NCI-H446 (cell line): ENCODE data around the gene ABHD14A.

ENCODE experiments used
- DNase-seq, 2 experiments: peaks; one replicate each; lab custom pipeline; 2025; lab: John Stamatoyannopoulos, UW

ABHD14A gene

DNA sequence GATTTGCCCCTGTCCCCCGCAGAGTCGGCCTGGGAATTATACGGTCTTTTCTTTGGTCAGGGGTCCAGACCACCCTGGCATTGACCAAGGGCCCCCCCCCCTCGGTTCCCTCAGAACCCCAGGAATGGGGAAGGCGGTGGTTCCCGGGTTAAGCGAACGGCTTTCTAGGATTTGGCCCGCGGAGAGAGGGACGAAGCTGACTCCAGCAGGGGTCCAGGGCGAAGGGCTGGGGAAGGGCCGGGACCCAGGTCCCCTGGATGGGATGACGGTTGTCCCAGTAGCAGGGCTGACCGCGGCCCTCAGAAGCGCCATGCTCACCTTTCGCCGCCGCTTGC lies 33.4 kb upstream of the ABHD14A start:
- DNase-seq, result no peak

DNA sequence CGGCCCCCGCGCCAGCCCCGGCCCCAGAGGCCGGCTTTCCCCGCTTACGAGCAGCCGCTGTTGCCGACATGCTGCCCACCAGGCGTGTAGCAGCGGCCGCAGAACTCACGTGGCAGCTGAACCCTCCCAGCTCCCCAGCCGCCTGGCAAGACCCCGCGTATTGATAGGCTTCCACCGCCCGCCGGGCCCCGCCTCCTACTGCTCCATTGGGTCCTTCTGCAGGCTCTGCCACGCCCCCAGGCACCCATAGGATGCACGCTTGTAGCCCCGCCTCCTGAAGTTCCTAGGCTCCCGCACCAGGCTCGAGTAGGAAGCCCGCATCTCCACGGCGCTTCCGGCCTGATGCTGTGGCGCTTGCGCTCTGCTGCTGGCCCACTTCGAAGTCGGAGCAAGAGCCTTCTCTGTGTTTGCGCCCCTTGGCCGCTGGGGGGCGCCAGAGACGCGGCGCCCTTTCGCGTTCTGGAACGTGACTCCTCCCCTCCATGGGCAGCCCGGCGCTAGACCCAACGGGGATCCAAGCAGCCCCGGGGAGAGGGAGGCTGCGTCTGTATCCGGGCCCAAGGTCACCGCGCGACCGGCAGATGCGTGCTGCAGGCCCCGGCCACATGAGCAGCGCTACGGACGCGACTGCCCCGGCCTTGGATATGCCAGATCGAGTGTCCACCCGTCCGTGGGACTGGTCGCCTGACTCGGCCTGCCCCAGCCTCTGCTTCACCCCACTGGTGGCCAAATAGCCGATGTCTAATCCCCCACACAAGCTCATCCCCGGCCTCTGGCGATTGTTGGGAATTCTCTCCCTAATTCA lies 32.9 kb upstream of the ABHD14A start, which contains the start of the genes PARP3 and RRP9:
Gene PARP3 (plus strand): TSS at position 566 of the 805 bp plus-strand sequence. CDS start 993 bp downstream, outside the sequence.
Gene RRP9 (minus strand): TSS at position 107 of the 805 bp plus-strand sequence. CDS start 37 bp downstream, at position 70.
- DNase-seq, result peak; percentile 90 to 98

- DNase-seq, result no peak
These were observed 32.0 kb upstream of the ABHD14A start for GRCh38 chr3:51942603-51943450.

GRCh38 chr3:51943451-51944391 lies 31.1 kb upstream of the ABHD14A start:
- no peak for DNase-seq

DNA sequence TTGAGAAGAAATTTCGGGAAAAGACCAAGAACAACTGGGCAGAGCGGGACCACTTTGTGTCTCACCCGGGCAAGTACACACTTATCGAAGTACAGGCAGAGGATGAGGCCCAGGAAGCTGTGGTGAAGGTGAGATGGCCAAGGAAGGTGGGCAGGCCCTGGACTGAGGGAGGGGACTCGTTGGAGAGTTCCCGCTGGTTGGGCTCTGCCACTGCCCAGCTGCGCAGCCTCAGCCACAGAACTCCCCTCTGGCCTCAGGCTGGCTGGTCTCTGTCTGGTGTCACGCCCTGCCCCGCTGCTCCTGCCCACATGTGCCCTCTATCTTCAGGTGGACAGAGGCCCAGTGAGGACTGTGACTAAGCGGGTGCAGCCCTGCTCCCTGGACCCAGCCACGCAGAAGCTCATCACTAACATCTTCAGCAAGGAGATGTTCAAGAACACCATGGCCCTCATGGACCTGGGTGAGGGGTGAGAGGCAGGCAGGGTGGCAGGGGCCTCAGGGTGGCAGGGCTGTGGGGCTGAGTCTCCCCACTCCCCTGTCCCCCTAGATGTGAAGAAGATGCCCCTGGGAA lies 30.3 kb upstream of the ABHD14A start:
- DNase-seq, result no peak

- no peak for DNase-seq
These were observed 29.6 kb upstream of the ABHD14A start for GRCh38 chr3:51945031-51945840.

DNA sequence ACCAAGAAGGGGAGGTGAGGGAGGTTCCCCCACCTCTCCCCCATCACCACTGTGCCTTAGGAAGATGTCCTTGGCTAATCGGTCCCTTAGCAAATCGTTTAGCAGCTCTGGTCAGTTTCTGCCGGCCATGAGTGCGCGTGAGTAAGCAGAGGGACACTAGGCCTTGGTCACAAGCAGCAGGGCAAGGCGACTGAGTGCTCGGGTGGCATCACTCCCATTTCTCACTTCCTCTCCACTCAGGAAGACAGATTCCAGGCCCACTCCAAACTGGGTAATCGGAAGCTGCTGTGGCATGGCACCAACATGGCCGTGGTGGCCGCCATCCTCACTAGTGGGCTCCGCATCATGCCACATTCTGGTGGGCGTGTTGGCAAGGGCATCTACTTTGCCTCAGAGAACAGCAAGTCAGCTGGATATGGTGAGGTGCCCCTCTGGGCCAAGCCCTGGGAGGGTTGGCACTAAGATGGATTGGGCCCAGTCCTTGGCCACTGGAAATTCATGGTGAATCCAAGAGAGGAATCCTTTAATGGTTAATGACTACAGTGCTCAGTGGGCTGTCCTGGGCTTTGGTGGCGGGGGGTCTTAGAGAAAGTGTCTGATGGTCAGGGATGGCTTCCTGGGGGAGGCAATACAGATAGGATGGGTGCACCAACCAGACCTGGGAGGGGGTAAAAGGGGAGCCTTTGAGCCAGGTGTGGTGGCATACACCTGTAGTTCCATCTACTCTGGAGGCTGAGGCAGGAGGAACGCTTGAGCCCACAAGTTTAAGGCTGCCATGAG lies 28.7 kb upstream of the ABHD14A start:
- DNase-seq, result no peak

- DNase-seq, result no peak
These were observed 28.1 kb upstream of the ABHD14A start for GRCh38 chr3:51946796-51947195.

GRCh38 chr3:51947215-51947900 lies 27.5 kb upstream of the ABHD14A start:
- no peak for DNase-seq

DNA sequence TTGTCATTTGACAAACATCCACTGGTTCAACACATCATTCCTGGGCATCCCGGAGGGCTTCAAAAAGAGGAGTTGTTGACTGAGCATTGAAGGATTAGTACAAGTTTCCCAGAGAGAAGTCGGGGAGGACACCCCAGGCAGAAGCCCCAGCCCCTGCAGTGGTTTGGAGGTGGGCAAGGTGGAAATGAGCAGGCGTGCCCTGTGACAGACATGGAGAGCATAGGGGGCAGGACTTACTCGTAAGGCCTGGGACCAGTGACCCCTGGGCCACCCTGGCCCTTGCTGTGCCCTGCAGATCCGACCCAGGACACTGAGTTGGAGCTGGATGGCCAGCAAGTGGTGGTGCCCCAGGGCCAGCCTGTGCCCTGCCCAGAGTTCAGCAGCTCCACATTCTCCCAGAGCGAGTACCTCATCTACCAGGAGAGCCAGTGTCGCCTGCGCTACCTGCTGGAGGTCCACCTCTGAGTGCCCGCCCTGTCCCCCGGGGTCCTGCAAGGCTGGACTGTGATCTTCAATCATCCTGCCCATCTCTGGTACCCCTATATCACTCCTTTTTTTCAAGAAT lies 26.8 kb upstream of the ABHD14A start:
- DNase-seq, result no peak

DNA sequence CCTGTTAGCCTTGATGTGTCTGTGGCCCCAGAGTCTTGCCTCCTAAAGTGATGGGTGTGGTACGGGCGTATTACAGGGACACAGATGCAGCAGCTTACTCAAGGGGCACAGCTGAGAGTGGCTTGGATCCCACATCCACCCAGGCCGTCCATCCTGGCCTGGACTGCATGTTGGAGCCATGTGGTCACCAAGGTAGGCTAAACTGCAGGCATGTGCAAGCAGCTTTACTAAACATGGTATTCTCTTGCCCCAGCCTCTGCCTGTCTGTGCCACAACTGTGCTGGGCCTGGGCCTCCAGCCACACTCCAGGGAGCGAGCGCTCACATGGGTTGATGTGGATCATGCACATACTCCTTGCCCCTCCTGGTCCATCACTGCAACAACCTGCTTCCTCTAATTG lies 25.7 kb upstream of the ABHD14A start:
- no peak for DNase-seq

DNA sequence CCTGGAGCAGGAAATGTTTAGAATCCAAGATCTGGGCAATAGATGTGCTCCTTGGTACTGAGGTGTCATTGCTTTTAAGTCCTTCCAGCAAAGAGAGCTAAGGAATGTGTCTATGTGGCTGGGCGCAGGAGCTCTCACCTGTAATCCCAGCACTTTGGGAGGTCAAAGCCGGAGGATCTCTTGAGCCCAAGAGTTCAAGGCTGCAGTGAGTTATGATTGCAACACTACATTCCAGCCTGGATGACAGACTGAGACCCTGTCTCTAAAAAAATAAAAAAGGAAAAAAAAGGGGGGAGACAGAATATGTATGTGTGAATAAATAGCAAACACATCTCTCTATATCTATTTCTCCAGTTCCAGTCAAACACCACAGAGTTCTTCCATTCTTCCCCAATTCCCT lies 24.0 kb upstream of the ABHD14A start:
- no peak for DNase-seq

DNA sequence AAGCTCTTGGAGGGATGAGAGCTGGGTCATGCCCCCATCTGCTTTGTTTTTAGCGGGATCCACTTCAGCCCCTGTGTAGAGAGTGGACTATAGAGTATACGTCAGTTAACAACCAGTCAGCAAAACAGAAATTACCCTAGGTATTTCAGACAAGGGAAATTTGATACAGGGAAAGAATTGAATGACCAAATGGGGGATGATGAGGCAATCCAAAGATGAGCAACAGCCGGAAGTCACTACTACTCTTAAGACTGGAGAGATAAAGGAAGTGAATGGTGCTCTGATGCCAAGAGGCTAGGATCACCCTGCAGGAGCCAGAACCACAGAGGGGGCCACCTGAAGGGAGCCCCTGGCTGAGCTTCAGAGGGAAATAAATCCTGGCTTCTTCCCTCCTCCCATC lies 21.4 kb upstream of the ABHD14A start:
- DNase-seq, result no peak

DNA sequence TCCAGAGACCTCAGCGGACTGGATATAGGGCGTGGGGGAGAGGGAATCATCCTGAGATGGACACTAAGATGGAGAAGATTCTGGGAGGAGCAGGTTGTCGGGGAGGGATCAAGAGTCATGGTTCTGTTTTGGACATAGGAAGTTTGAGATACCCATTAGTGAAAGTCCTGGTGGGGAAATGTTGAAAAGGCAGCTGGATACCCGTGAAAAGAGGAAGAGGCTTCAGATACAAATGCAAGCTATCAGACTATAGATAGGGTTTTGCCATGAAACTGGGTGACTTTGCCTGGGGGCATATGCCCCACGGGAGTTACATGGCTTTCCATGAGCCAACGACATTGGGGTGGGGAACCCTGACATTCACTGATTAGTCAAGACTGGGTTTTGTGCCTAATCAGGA lies 20.8 kb upstream of the ABHD14A start:
- no peak for DNase-seq

- DNase-seq, result no peak
These were observed 20.2 kb upstream of the ABHD14A start for GRCh38 chr3:51954713-51955112.

GRCh38 chr3:51955175-51955892 lies 19.5 kb upstream of the ABHD14A start, which contains the start of gene GPR62:
Gene GPR62, plus strand, starts transcription at chr3:51955381. Its CDS starts 272 bp downstream, at chr3:51955653.
- no peak for DNase-seq

GRCh38 chr3:51955893-51956770 lies 18.7 kb upstream of the ABHD14A start:
- no peak for DNase-seq
